Measurements from ENCODE around the gene ANXA4.

ANXA4 gene

GRCh38 chr2:69863298-69863697 is 121.4 kb downstream of the ANXA4 start:
- no peak for DNase-seq
